ENCODE results near the gene CA5B.
"Not testable (repeated sequence)": the region's sequence is repeated elsewhere in the genome, so short reads cannot be mapped to it uniquely, and the experiment has no call there.

Gene CA5B

GRCh38 chrX:15748841-15749240 lies 10.8 kb downstream of the CA5B start:
- DNase-seq = no peak

- peak; percentile 27 for DNase-seq
Measured at GRCh38 chrX:15749642-15750610, 11.9 kb downstream of the CA5B start.

GRCh38 chrX:15750611-15751154 lies 12.6 kb downstream of the CA5B start:
- DNase-seq = no peak

- DNase-seq = peak; percentile 32
Measured at GRCh38 chrX:15751155-15751819, 13.2 kb downstream of the CA5B start.

- no peak for DNase-seq
Measured at GRCh38 chrX:15755091-15755490, 17.0 kb downstream of the CA5B start.

GRCh38 chrX:15758140-15758539 lies 20.1 kb downstream of the CA5B start:
- no peak for DNase-seq

- not testable (repeated sequence) for DNase-seq
Measured at GRCh38 chrX:15759886-15760285, 21.8 kb downstream of the CA5B start.

- peak; percentile 47 for DNase-seq
Measured at GRCh38 chrX:15761564-15762191, 23.6 kb downstream of the CA5B start.

GRCh38 chrX:15769300-15769954 lies 31.4 kb downstream of the CA5B start:
- no peak for DNase-seq

- DNase-seq = no peak
Measured at GRCh38 chrX:15781961-15782699, 44.1 kb downstream of the CA5B start.

- DNase-seq = no peak
Measured at GRCh38 chrX:15785176-15785750, 47.2 kb downstream of the CA5B start.

- DNase-seq = no peak
Measured at GRCh38 chrX:15786915-15787314, 48.8 kb downstream of the CA5B start.

- DNase-seq = peak; percentile 82
Measured at GRCh38 chrX:15789979-15790768, 52.1 kb downstream of the CA5B start, which contains the start of gene ZRSR2. Gene ZRSR2, plus strand, starts transcription at chrX:15790484. Its CDS starts 12 bp downstream, at chrX:15790496.

GRCh38 chrX:15790769-15791290 lies 52.8 kb downstream of the CA5B start:
- peak; percentile 21 for DNase-seq

- DNase-seq = no peak
Measured at GRCh38 chrX:15797707-15798106, 59.6 kb downstream of the CA5B start.

- DNase-seq = no peak
Measured at GRCh38 chrX:15804563-15804962, 66.5 kb downstream of the CA5B start.

GRCh38 chrX:15808254-15808653 lies 70.2 kb downstream of the CA5B start:
- no peak for DNase-seq

- DNase-seq = no peak
Measured at GRCh38 chrX:15812192-15812938, 74.3 kb downstream of the CA5B start.

GRCh38 chrX:15813416-15813815 lies 75.3 kb downstream of the CA5B start:
- DNase-seq = no peak

Data from hematopoietic multipotent progenitor cell treated with erythropoietin and hydrocortisone succinate and interleukin-3 and kit ligand, for 8 days (in vitro differentiated cells).